NCI-H345 treated with DMSO at 0.1 percent for 48 hours (cell line): ENCODE results near the gene TRDN.

ENCODE experiments used
- DNase-seq: peaks from one replicate; lab custom pipeline; 2025; ENCODE audit not compliant: unreplicated experiment; lab: John Stamatoyannopoulos, UW

Gene TRDN, protein sequence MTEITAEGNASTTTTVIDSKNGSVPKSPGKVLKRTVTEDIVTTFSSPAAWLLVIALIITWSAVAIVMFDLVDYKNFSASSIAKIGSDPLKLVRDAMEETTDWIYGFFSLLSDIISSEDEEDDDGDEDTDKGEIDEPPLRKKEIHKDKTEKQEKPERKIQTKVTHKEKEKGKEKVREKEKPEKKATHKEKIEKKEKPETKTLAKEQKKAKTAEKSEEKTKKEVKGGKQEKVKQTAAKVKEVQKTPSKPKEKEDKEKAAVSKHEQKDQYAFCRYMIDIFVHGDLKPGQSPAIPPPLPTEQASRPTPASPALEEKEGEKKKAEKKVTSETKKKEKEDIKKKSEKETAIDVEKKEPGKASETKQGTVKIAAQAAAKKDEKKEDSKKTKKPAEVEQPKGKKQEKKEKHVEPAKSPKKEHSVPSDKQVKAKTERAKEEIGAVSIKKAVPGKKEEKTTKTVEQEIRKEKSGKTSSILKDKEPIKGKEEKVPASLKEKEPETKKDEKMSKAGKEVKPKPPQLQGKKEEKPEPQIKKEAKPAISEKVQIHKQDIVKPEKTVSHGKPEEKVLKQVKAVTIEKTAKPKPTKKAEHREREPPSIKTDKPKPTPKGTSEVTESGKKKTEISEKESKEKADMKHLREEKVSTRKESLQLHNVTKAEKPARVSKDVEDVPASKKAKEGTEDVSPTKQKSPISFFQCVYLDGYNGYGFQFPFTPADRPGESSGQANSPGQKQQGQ

DNA sequence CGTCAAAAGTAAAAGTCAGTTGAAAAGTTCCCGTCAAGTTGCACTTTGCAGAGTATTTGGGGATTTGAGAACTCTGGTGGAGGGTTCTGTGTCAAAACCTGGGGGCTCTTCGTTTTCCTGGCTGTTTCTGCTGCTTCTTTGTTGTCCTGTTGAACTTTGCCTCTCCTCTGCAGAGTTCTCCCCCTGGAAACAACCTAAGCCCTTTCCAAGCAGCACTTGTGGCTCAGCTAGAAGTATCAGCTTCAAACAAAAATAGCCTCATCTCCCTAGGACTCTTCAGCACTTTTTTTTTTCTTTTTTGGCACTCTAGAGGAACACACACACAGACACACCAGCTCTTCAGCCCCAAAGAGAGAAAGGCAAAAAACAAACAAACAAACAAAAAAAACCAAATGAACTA lies at the start of gene TRDN:
Gene TRDN (minus strand): TSS at position 169 of the 400 bp plus-strand sequence. CDS start 175 bp downstream, outside the sequence.
- DNase-seq: no peak

DNA sequence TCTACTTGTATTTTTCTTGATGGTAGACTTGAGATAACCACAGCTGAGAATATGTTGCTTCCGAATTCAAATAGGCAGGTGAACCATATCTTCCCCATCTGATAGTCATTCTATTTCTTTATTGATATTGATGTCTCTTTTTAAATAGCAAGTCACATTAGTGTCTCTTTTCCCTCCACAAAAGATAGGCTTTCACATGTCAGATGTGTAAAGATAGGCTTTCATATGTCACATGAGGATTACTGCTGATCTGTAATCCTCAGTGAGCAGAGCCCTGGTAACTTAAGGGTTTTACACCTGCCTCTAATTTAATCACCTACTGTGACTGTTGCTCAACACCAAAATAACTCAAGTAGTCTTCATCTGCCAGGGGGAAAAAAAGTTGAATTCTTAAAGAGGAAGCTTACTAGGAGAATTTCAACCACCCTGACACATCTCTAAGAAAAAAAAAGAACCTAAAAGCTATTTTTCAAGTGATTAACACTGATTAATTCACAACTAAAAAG lies 45.3 kb upstream of the TRDN start:
- DNase-seq: no peak

DNA sequence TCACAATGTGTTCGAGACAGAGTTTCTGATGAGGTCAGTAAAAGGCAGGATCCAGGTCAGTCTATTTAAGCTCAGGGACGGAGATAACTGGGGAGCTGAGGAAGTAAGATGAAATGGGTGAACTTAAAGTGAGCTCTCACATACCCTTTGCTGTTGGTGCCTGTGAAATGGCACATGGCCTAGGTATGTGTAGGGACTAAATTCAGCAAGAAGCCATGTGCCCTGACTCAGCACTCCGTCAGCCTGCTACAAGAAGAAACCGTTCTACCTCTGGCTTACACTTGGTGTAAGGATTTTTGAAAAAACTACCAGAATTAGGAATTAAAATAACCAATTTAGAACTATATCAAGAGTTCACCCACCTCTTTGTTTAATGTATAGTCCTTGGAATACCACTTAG lies 41.1 kb upstream of the TRDN start:
- no peak for DNase-seq

DNA sequence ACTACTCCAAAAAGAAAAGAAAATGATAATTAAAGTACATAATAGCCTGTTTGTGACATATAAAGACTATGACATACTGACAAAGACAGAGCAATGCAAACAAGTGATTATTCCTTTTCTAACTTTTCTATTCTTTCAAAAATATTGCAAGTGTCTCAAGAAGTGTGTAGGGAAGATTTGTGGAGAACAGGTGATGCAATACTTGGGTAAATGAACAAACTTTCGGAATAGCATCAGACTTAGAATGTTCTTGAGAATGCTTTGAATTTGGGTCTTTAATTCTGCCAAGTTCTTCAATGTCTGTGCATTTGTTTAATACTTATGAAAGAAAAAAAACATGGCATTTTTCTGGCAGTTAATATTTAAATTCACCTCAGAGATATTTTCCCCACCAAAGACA lies 40.0 kb upstream of the TRDN start:
- no peak for DNase-seq

DNA sequence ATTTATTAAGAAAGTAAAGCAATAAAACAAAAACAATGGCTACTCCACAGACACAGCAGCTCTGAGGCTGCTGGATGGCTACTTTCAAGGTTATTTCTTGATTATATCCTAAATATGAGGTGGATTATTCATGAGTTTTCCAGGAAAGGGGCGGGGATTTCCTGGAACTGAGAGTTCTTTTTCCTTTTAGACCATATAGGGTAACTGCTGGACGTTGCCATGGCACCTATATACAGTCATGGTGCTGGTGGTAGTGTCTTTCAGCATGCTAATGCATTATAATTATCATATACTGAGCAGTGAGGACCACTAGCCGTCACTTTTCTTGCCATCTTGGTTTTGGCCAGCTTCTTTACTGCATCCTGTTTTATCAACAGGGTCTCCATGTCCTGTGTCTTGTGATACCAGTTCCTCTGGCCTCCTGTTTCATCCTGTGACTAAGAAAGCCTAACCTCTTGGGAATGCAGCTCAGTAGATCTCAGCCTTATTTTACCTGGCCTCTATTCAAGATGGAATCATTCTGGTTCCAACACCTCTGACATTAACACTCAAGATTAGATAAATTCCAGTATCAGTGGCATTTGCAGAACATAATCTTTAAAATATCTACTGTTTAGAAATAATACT lies 32.3 kb upstream of the TRDN start:
- DNase-seq: no peak

DNA sequence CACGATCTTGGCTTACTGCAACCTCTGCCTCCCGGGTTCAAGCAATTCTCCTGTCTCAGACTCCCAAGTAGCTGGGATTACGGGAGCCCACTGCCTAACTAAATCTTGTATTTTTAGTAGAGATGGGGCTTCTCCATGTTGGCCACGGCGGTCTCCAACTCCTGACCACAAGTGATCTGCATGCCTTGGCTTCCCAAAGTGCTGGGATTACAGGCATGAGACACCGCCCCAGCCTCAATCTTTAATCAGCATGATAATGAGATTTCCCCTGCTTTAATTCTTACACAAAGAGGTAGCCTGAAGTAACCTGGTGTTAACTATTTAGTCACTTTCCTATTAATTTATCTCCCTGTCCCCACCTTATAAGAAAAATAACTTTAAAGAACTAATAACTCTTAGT lies 31.3 kb upstream of the TRDN start:
- DNase-seq: no peak

DNA sequence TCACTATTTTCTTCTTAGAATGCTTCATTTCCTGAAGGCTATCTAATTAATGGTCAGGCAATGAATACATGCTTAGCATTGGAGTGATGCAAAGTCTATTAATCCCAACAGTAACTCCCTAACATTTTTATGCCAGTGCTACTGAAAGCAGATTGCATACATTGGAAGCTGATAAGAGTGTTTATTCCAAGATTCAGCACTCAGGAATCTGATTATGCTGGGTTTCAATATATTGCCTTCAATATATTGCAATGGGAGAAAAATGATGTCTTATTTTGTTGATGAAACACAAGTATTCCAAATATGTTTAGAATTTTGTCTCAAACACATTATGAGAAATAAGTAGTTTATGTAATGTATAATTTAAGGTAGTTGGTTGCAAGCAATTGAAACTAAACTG lies 26.7 kb upstream of the TRDN start:
- DNase-seq: no peak

DNA sequence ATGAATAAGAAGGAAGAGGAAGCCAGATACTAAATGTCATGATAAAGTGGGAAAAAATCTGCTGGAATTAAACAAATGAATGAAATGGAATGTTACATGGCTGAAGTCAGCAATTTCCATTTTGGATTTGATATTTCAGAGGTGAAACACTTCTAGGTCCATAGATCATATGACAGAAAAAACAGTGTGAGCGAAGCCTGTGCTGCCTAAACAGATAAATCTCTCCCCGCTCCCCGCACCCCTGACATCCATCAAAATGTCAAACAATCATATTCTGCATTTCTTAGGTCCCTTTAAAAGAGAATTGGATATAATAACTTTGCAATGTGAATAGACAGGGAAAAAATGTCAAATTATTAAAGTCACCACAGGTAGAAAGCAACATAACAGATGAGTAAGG lies 26.0 kb upstream of the TRDN start:
- DNase-seq: no peak

DNA sequence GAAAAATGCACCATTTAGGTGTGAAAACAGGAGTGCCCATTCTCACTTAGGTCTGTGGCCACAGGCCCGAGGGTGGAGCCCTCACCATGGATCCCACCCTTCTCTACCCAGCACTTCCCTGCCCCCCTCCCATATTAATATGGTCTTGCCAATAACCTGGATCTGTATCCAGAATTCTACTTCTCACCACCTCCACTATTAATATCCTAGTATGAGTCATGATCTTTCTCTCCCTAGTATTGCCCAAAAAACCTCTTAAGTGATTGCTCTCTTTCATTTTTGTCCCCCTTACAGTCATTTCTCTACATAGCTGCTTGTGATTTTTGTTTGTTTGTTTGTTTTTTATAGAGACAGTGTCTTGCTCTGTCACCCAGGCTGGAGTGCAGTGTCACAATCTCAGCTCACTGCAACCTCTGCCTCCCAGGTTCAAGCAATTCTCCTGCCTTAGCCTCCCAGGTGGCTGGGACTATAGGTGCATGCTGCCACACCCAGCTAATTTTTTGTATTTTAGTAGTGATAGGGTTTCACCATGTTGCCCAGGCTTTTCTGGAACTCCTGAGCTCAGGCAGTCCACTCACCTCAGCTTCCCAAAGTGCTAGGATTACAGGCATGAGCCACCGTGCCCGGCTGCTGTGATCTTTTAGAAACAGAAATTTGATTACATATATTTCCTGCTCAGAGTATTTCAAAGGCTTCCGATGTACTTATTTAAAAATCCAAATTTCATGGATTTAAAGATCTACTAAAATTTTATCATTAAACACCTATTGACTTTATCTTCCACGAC lies 24.5 kb upstream of the TRDN start:
- DNase-seq: no peak

DNA sequence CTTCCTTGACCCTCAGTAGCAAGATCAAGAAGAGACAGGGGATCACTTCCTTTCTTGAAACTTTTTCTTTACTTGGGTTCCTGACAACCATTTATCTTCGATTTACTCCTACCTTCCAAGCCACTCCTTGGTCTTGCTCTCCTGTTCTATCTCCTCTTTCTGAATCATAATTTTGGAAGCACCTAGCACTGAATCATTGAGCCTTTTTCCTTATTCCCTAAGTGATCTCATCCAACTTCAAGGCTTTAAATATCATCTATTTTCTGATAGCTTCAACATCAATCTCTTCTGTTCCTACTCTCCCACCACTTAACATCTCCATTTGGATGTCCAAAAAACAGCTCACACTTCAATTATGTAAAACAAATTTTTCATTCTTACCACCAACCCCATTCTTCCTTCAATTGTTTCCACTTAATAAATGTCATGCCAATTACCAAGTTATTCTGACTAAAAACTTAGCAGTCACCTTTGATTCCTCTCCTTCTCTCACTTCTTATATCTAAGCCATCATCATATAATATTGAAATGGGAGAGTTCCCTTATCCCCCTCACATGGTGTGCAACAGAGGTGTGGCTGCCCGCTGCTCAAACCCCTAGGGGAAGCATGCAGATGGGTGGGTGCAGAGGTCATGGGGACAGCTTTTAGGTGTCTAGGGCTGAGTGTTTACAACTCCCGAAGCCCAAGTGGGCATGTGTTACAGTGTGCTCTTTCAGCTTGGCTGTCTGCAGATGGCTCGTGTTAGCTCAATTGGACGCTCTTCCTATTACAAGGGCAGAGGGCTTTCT lies 23.4 kb upstream of the TRDN start:
- DNase-seq: no peak

DNA sequence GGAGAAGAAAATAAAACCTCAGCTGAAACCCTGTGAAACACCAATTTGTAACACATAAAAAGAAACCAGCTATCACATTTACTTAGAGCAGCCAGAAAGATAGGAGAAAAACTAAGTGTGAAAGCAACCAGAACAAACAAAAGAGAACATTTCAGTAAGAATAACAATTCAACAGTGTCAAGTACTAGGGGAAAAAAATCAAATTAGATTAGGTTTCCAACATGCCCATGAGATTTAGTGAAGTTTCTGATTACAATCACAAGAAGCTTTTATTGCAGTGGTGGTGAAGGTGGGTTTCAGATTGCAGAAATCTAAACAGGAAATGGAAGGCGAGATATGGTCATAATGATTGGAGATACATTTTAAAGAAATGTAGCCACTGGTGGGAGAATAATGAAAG lies 22.1 kb upstream of the TRDN start:
- no peak for DNase-seq

DNA sequence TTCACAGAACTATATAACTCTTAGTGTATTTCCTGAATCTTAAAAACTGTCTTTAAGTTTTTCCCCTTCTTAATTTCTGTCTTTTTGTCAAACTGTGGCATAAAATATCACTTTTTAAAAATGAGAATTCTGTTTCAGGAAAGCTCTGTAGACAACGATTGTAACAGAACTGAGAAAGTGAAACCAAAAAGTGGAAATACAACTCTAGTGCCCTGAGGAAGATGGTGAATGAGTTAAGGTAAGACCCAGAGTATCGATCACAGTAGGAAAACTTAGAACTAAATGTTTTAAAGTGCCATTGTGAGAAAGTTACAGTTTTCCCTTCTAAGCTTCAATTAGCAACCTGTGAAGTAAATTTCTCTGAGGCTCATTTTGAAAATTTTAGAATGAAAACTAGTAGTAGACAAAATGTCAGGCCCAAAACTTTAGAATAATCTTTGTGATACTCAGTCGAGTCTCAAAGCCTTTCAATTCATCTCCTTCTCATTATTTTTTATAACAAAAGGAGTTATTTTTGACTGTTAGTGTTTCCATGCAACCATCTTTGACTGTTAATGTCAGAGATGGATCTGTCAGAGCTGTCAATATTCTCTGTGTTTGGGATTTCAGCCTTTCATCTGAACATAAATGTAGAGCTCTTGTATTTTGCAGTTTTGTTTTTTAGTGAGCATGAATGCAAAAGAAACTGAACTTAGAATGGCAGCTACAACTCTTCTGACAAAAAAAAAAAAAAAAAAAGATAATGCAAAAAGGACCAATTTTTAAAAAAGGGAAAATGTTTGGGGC lies 19.0 kb upstream of the TRDN start:
- no peak for DNase-seq

DNA sequence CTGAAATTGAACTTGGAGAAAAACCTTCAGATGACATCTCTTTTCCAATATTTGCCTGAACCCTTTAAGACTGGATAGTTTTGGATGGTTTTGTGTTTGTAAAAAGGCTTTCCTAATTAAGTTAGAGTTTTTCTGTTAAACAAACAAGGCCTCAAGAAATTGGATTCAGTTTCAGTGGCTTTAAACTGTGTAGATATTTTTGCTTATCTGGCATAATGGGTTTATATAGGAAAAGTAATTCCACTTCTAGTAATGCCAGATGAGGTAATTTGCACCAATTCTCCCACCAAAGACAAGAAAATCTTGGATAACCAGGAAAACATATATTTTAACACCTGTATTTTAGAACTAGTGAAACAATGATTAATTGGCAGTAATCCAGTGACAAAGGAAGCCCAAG lies 12.0 kb upstream of the TRDN start:
- DNase-seq: no peak

DNA sequence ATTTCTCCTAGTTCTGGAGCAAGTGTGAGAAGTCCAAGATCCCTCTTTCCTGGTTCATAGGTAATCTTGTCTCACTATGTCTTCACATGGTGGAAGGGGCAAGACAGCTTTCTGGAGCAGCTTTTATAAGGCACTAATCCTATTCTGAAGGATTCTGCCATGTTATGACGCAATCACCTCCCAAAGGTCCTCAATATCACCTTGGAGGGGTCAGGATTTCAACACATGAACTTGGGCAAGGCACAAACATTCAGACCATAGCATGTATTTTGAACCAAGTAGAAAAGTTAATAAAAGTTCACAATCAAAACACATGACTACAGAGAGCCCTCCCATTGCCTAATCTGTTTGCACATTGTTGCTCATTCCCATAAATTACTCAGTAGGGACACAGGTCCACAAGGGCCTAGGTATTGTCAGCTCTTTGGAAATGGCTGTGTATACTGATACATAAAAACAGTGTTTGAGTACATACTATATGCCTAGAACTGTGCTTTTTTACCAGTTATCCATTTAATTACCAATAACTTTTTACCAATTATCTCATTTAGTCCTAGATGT lies 11.3 kb upstream of the TRDN start:
- no peak for DNase-seq

DNA sequence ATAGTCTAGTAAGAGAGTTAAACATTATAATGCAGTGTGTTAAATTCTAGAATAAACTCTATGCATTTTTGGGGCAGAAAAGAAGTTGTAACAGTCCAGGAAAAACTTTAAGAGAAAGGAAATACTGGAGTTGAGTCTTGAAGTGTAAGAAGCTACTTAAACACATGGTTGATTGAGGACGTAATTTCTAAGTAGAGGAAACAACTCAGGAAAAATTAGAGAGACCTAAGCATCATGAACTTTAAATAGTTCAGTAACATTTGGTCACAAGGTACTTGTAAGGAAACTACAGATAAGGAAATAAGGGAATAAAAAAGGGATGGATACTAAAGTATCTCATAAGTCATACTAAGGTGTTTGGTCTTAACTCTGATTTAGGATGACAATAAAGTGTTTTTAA lies 4.7 kb upstream of the TRDN start:
- no peak for DNase-seq

DNA sequence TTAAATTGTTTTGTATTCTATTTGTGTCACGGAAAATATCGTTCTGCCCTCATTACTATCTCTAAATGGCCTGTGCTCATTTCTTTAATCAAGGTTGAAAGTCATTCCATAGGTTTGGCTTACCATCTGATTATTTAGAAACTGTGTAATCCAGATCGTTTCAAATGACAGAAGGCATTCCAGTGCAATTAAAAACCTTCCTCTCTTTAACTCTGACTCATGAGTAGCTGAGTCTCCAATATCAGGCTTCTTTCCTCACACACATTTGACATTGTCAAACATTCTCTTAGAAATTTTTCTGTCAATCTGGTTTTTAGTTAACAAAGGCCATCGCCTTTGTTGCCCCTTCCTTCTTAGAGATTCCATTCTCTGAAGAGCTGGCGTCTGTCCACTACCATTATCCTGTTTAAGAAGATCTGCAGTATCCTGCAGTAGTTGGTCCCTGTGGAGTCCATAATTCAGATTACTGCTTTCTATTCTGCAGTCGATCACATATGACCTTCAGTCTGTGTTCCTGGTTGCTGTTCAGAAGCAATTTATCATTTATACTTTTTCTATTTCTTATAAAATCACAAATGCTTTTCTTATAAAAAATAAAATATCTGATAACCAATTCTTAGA lies 3.9 kb upstream of the TRDN start:
- no peak for DNase-seq

DNA sequence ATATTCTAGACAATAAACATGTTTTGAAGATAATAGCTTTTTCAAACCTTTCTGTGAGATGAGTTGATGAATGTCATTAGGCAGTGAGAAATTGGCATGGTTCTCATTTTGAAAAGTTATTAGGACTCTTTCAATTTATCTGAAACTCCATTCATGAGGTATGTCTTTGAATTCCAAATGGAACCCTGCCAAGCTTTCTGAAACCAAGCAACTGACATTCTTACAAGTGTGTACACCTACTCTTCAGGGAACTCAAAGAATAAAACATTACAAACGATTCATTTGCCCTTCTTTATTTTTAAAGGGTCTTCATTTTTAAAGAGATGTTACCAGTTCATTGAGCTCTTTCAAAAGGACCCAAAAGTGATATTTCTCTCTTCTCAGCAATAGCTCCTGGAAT lies 2.1 kb upstream of the TRDN start:
- no peak for DNase-seq

DNA sequence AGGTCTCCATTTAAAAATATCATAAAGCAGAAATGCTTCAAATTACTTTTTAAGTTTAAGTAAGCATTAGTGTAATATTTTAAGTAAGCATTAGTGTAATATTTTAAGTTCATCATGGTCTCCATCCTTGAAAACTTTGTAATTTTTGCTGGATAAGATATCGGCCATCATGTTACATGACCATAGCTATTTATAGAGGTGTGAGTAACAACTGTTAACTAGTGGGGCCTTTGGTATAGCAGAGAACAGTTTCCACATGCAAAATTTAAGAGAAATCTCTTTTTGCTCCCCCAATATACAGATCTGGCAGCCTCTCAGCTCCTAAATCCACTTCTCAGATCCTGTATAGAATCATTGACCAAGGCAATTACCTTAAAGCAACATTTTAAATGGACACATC lies 468 bp downstream of the TRDN start:
- DNase-seq: no peak

DNA sequence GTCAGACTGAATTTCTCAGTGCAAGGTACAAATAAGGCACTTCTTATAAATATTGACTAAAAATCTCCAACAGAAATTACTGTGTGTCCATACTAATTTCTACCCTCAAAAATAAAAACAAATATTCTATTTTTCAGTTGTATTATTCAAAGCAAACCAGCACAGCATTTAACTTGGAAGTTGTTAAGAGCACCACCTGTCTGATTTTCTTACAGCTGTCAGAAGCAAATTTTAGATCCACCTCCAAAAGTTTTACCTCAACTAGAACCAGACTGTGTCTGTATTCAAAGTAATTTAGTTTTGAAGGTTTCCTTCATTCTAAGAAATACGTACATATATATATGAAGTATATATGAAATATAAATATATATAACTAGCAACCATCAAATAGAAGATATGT lies 1.2 kb downstream of the TRDN start:
- DNase-seq: no peak
